Articular chondrocyte of knee joint (primary cell): ENCODE results near the gene DBH. TPM values are rescaled to one million over a fixed set of nuclear protein-coding genes. Genes with fewer than 3 reads are reported as not detected.

ENCODE experiments used
- total RNA-seq: library from RNA; depleted of rRNA; stranded (reverse); fragments of >200 nt; gene quantifications from 2 replicates; pipeline ENCODE4 v1.2.3, GENCODE V29; 2012

DBH gene
- total RNA-seq, result under 0.01 TPM in 1 of 2 replicates, not detected in the other

GRCh38 chr9:133635533-133636531, at the start of gene DBH:
TSS of gene DBH (plus strand) at chr9:133636363. CDS start at chr9:133636372, 9 bp downstream.

GRCh38 chr9:133609311-133610098, 26.7 kb upstream of the DBH start, which contains the start of gene FAM163B:
TSS of gene FAM163B (minus strand) at chr9:133609389. CDS start at chr9:133580223, 29,166 bp downstream.

Other genes with a start within 250 kb of the DBH start
- 12.7 and 12.9 TPM in 2 replicates for gene REXO4, start 218.4 kb upstream of the DBH start, total RNA-seq
- 0.91 and 1.3 TPM in 2 replicates for gene ADAMTS13, start 214.0 kb upstream of the DBH start, total RNA-seq
- gene CACFD1, start 176.4 kb upstream of the DBH start, total RNA-seq, result 6.6 and 7.3 TPM in 2 replicates
- gene SLC2A6, start 157.3 kb upstream of the DBH start, total RNA-seq, result 8.3 and 8.9 TPM in 2 replicates
- not detected in 2 replicates for gene MYMK, start 111.4 kb upstream of the DBH start, total RNA-seq
- 0.11 and 0.26 TPM in 2 replicates for gene ADAMTSL2, start 101.7 kb upstream of the DBH start, total RNA-seq
- not detected in 2 replicates for gene FAM163B, start 27.0 kb upstream of the DBH start, total RNA-seq
- gene SARDH, start 102.0 kb downstream of the DBH start, total RNA-seq, result 4.1 and 9.3 TPM in 2 replicates